Measurements from ENCODE around the gene ESPNL.

GRCh38 chr2:238143239-238143951 lies 43.3 kb downstream of the ESPNL start:
- no peak for TF ChIP-seq GATA2 (IDR thresholded peaks at IDR 0.05; ENCODE audit: low read depth, low read length)
- TF ChIP-seq GATA3 (IDR thresholded peaks at IDR 0.05; ENCODE audit: low read depth, low read length), result no peak
